GM12878 (cell line): ENCODE data around the gene MS4A6A. TPM values are rescaled to one million over a fixed set of nuclear protein-coding genes. Genes with fewer than 3 reads are reported as not detected.

Experiments used
- ATAC-seq: fragments of 200-7000 bp; cut with Tn5 transposase; 3 replicates; pipeline ENCODE4 v1.9.1; 2020; ENCODE audit warnings: mild to moderate bottlenecking, moderate library complexity
- BruUV-seq: library from RNA; stranded (reverse); fragments of 400-500 nt; replicated peaks from 2 replicates; lab custom pipeline; 2021; lab: Mats Ljungman, UMichigan
- CTCF ChIA-PET: fragments of 300-600 bp; sonication (Branson Sonifier 250); formaldehyde crosslinking; extraction: SDS; loops from one replicate; lab custom pipeline; 2021; ENCODE audit warnings: inconsistent platforms; lab: Yijun Ruan, JAX
- POLR2A ChIA-PET: fragments of 350-600 bp; formaldehyde crosslinking; extraction: SDS; loops from one replicate; lab custom pipeline; 2021; ENCODE audit warnings: inconsistent platforms; lab: Charles Lee
- RAD21 ChIA-PET: fragments of 300-600 bp; sonication (Branson Sonifier 250); formaldehyde crosslinking; loops from one replicate; lab custom pipeline; 2023; ENCODE audit warnings: antibody characterized with exemption; ENCODE audit not compliant: unreplicated experiment; lab: Charles Lee
- SMC1A ChIA-PET: fragments of 300-600 bp; sonication (Branson Sonifier 250); formaldehyde crosslinking; loops from one replicate; lab custom pipeline; 2023; ENCODE audit not compliant: unreplicated experiment, uncharacterized antibody; lab: Charles Lee
- DNase-seq: peaks from one replicate; pipeline ENCODE4 v3.0.0-alpha.2; 2011; ENCODE audit warnings: low read depth, low spot score
- FAIRE-seq: peaks from 3 replicates; lab custom pipeline; 2011; peaks lifted over from hg19 to GRCh38; lab: Jason Lieb, UNC
- H2AFZ ChIP-seq: 2 replicates; pipeline ENCODE4 v1.6.0; 2011; ENCODE audit warnings: low read depth, low read length, control low read depth; ENCODE audit not compliant: control insufficient read depth
- H3K27ac ChIP-seq: 2 replicates; pipeline ENCODE4 v1.5.1; 2011; ENCODE audit warnings: control low read depth; ENCODE audit not compliant: control insufficient read depth, insufficient read depth
- H3K27me3 ChIP-seq, 2 experiments: replicated peaks in 1 of 2; 2 replicates each; pipeline versions ENCODE4 v1.6.0 to v1.6.1; 2011; ENCODE audit warnings: low read length in 1 of 2; ENCODE audit not compliant: control insufficient read depth in 2 of 2, insufficient read depth in 2 of 2
- H3K36me3 ChIP-seq, 2 experiments: 2 replicates each; pipeline ENCODE4 v1.5.1; 2011; ENCODE audit warnings: low read length in 1 of 2; ENCODE audit not compliant: control insufficient read depth in 2 of 2, insufficient read depth in 2 of 2
- H3K4me1 ChIP-seq: 2 replicates; pipeline ENCODE4 v1.6.1; 2011; ENCODE audit warnings: mild to moderate bottlenecking, low read length, moderate library complexity, mixed read lengths; ENCODE audit not compliant: control insufficient read depth, insufficient read depth
- H3K4me2 ChIP-seq: 2 replicates; pipeline ENCODE4 v1.6.0; 2011; ENCODE audit warnings: control low read depth; ENCODE audit not compliant: control insufficient read depth, insufficient read depth
- H3K4me3 ChIP-seq: fragments of 200-600 bp; sonication (generic); 2 replicates; pipeline ENCODE4 v1.5.1; 2016
- H3K79me2 ChIP-seq: 2 replicates; pipeline ENCODE4 v1.6.0; 2011; ENCODE audit warnings: low read length; ENCODE audit not compliant: control insufficient read depth, insufficient read depth
- H3K9ac ChIP-seq: 2 replicates; pipeline ENCODE4 v1.8.0; 2011; ENCODE audit warnings: low read length, control low read depth, mixed read lengths; ENCODE audit not compliant: control insufficient read depth, insufficient read depth
- H3K9me3 ChIP-seq: replicated peaks from 3 replicates; pipeline ENCODE4 v1.5.1; 2011; ENCODE audit warnings: mild to moderate bottlenecking, low read length; ENCODE audit not compliant: control insufficient read depth, insufficient read depth
- H4K20me1 ChIP-seq: 2 replicates; pipeline ENCODE4 v1.6.0; 2011; ENCODE audit not compliant: control insufficient read depth, insufficient read depth
- BCL3 ChIP-seq: IDR thresholded peaks from 2 replicates; pipeline ENCODE4 v1.6.1; 2011; ENCODE audit warnings: borderline replicate concordance, low read depth, mild to moderate bottlenecking, moderate library complexity, low read length; ENCODE audit not compliant: insufficient read depth, poor library complexity, severe bottlenecking
- CHD4 ChIP-seq: fragments of 200-600 bp; sonication (generic); IDR thresholded peaks from 2 replicates; pipeline ENCODE4 v1.6.1; 2016; ENCODE audit warnings: mild to moderate bottlenecking
- EED ChIP-seq: sonication (generic); IDR thresholded peaks from 2 replicates; pipeline ENCODE4 v1.6.1; 2016; ENCODE audit warnings: antibody characterized with exemption, low read depth
- FOXK2 ChIP-seq: fragments of 450-650 bp; IDR thresholded peaks from 2 replicates; pipeline ENCODE4 v1.6.1; 2017; ENCODE audit warnings: mild to moderate bottlenecking, moderate library complexity
- HDAC2 ChIP-seq: fragments of 200-600 bp; sonication (generic); IDR thresholded peaks from 2 replicates; pipeline ENCODE4 v1.6.1; 2017
- IRF4 ChIP-seq: IDR thresholded peaks from 2 replicates; pipeline ENCODE4 v1.6.1; 2011; ENCODE audit warnings: low read depth, low read length
- MEF2A ChIP-seq: IDR thresholded peaks from 2 replicates; pipeline ENCODE4 v1.6.1; 2011; ENCODE audit warnings: low read depth, mild to moderate bottlenecking, low read length, moderate library complexity; ENCODE audit not compliant: insufficient read depth
- POLR2A ChIP-seq: IDR thresholded peaks from 2 replicates; pipeline ENCODE4 v1.6.1; 2011; ENCODE audit warnings: low read depth, mild to moderate bottlenecking, low read length
- RB1 ChIP-seq: fragments of 450-650 bp; formaldehyde crosslinking; IDR thresholded peaks from 2 replicates; pipeline ENCODE4 v1.6.1; 2017; ENCODE audit warnings: mild to moderate bottlenecking, borderline replicate concordance
- RELA ChIP-seq: fragments of 450-650 bp; IDR thresholded peaks from 2 replicates; pipeline ENCODE4 v1.8.0; 2014; ENCODE audit warnings: borderline replicate concordance; ENCODE audit not compliant: partially characterized antibody
- SUPT20H ChIP-seq: IDR thresholded peaks from 2 replicates; pipeline ENCODE4 v1.6.1; 2011; ENCODE audit warnings: low read depth, mild to moderate bottlenecking, low read length, moderate library complexity, borderline replicate concordance; ENCODE audit not compliant: control insufficient read depth
- TBL1XR1 ChIP-seq: IDR thresholded peaks from 2 replicates; pipeline ENCODE4 v1.6.1; 2012; ENCODE audit warnings: low read depth, low read length, improper control_type of control experiment
- ZBED1 ChIP-seq: IDR thresholded peaks from 2 replicates; pipeline ENCODE4 v1.6.1; 2016; ENCODE audit warnings: borderline replicate concordance
- ZBTB4 ChIP-seq: fragments of 450-650 bp; formaldehyde crosslinking; IDR thresholded peaks from 2 replicates; pipeline ENCODE4 v1.4.0; 2022; ENCODE audit warnings: mild to moderate bottlenecking, moderate library complexity
- WGBS: methylation state at CpG from one replicate; pipeline ENCODE4 v1.1.6; 2016; ENCODE audit warnings: low lambda C conversion rate; ENCODE audit not compliant: insufficient replicate concordance, insufficient coverage; ENCODE audit errors: missing lambda C conversion rate; 5-methylcytosine and 5-hydroxymethylcytosine counted together
- in situ Hi-C: fragments of 300-500 bp; cut with MboI; formaldehyde crosslinking; loops from 9 replicates; pipeline ENCODE4 v1.14.3; 2018; ENCODE audit warnings: mixed read lengths
- intact Hi-C: fragments of 100-400 bp; cut with micrococcal nuclease; formaldehyde crosslinking; loops from one replicate; pipeline ENCODE4 v1.14.2; 2022; ENCODE audit not compliant: unreplicated experiment
- polyA plus RNA-seq, 11 experiments: library from polyadenylated mRNA; depleted of rRNA in 4 of 11; unstranded in 6 of 11; stranded (reverse) in 5 of 11; fragments of >200 nt; fragmentation: Nextera tagmentation in 4 of 11; fragmentation: Illumina TruSeq in 1 of 11; extraction: Ambion mirVana in 4 of 11; extraction: Trizol in 1 of 11; gene quantifications; 1 replicate in 1 of 11; 2 replicates in 10 of 11; pipeline versions ENCODE4 v1.2.1 to v1.2.3, GENCODE V29; 2011 to 2016; ENCODE audit warnings: inconsistent platforms in 2 of 11, missing spikeins in 2 of 11, low read depth in 1 of 11
- total RNA-seq, 4 experiments: library from RNA; depleted of rRNA in 3 of 4; stranded (reverse); fragments of >200 nt in 3 of 4; fragmentation: Illumina TruSeq in 1 of 4; extraction: Trizol in 1 of 4; gene quantifications; 2 replicates each; pipeline versions ENCODE4 v1.2.1 to v1.2.3, GENCODE V29; 2013 to 2021

MS4A6A gene
- total and polyA plus RNA-seq, 10 of the 15 experiments (the other 5 are each of a cell fraction or from before 2014, with no cell fraction given), result 0.75 to 30.7 (median 9.0) TPM

GRCh38 chr11:60128376-60128775 lies 54.5 kb downstream of the MS4A6A start:
- Histone ChIP-seq H3K4me1 (no peaks in the 10 kb centered on the region), H3K4me2 (no peak overlapping the region)
- 2% methylated on average over 2 of the region's 2 CpGs for WGBS
- no peak for DNase-seq
- TF ChIP-seq HDAC2 (no peak), EED (no peak)
- TF ChIP-seq, all 136 proteins: peak for 0
- ChIA-PET POLR2A (interaction anchor here (0.6 kb wide), 1 partner anchor 65 kb away, joined by 3 read pairs; no protein-coding TSS in a partner anchor), CTCF (interaction anchor here (1.3 to 2.3 kb wide), 3 partner anchors 9 to 123 kb away, joined by 5 to 9 read pairs (median 5); no protein-coding TSS in a partner anchor), RAD21 (no interaction called here), SMC1A (interaction anchor here (0.5 to 2.8 kb wide), 5 partner anchors 9 to 137 kb away, joined by 4 to 16 read pairs (median 6); no protein-coding TSS in a partner anchor)
- no peaks in the 10 kb centered on the region for H3K79me2 ChIP-seq
- intact Hi-C loops, result no loop called here
- H3K9me3 ChIP-seq, result no peaks in the 10 kb centered on the region
- in situ Hi-C loops, result no loop called here
- no peaks in the 10 kb centered on the region for H3K27me3 ChIP-seq
- no TSS peak for BruUV-seq
- H3K9ac ChIP-seq, result no peak overlapping the region
- no peak for ATAC-seq
- no peaks in the 10 kb centered on the region for H3K36me3 ChIP-seq
- no peak overlapping the region for H3K27ac ChIP-seq
- no peak for FAIRE-seq
- no peaks in the 10 kb centered on the region for H4K20me1 ChIP-seq
- H3K4me3 ChIP-seq, result no peak overlapping the region
- H2AFZ ChIP-seq, result no peak overlapping the region

- 37% methylated on average over 3 of the region's 3 CpGs for WGBS
- Histone ChIP-seq H3K79me2 (no peaks in the 10 kb centered on the region), H3K4me1 (no peaks in the 10 kb centered on the region), H4K20me1 (no peaks in the 10 kb centered on the region), H2AFZ (no peak overlapping the region), H3K36me3 (no peaks in the 10 kb centered on the region), H3K4me3 (no peak overlapping the region)
- no peak for ATAC-seq
- intact Hi-C loops, result no loop called here
- TF ChIP-seq RB1 (no peak), POLR2A (no peak), BCL3 (no peak), RELA (no peak), MEF2A (no peak), FOXK2 (no peak), HDAC2 (no peak), IRF4 (no peak), ZBED1 (no peak), SUPT20H (no peak), CHD4 (no peak), TBL1XR1 (no peak), ZBTB4 (no peak)
- TF ChIP-seq, all 136 proteins: peak for 0
- BruUV-seq, result no TSS peak
- ChIA-PET CTCF (interaction anchor here (1.3 to 2.3 kb wide), 3 partner anchors 8 to 124 kb away, joined by 5 to 9 read pairs (median 5); no protein-coding TSS in a partner anchor), SMC1A (interaction anchor here (1.3 to 2.8 kb wide), 4 partner anchors 8 to 138 kb away, joined by 4 to 16 read pairs (median 8); no protein-coding TSS in a partner anchor), POLR2A (no interaction called here), RAD21 (no interaction called here)
- H3K27ac ChIP-seq, result no peak overlapping the region
- H3K4me2 ChIP-seq, result no peak overlapping the region
- DNase-seq (no peak), FAIRE-seq (no peak)
- no peak overlapping the region for H3K9ac ChIP-seq
- no peaks in the 10 kb centered on the region for H3K27me3 ChIP-seq
- no peaks in the 10 kb centered on the region for H3K9me3 ChIP-seq
- in situ Hi-C loops, result no loop called here
These were observed 55.5 kb downstream of the MS4A6A start for GRCh38 chr11:60127311-60127811.
